PFSK-1 (cell line): ENCODE data around the gene MMP15.

Experiments
- POLR2AphosphoS5 ChIP-seq: IDR thresholded peaks from 2 replicates; pipeline ENCODE4 v1.6.1; 2012; ENCODE audit warnings: low read depth, mild to moderate bottlenecking, control low read depth, low read length, moderate library complexity
- TF ChIP-seq, protein P1 (sequence below), 2 experiments: IDR thresholded peaks; 2 replicates each; pipeline versions ENCODE4 v1.6.1 to v1.8.0; 2011 to 2012; ENCODE audit warnings: low read depth in 2 of 2, low read length in 2 of 2, control low read depth in 1 of 2, inconsistent platforms in 1 of 2, mild to moderate bottlenecking in 1 of 2, moderate library complexity in 1 of 2; ENCODE audit not compliant: insufficient read depth in 1 of 2

- TF ChIP-seq POLR2AphosphoS5: no peak
- TF ChIP-seq, protein P1, sequence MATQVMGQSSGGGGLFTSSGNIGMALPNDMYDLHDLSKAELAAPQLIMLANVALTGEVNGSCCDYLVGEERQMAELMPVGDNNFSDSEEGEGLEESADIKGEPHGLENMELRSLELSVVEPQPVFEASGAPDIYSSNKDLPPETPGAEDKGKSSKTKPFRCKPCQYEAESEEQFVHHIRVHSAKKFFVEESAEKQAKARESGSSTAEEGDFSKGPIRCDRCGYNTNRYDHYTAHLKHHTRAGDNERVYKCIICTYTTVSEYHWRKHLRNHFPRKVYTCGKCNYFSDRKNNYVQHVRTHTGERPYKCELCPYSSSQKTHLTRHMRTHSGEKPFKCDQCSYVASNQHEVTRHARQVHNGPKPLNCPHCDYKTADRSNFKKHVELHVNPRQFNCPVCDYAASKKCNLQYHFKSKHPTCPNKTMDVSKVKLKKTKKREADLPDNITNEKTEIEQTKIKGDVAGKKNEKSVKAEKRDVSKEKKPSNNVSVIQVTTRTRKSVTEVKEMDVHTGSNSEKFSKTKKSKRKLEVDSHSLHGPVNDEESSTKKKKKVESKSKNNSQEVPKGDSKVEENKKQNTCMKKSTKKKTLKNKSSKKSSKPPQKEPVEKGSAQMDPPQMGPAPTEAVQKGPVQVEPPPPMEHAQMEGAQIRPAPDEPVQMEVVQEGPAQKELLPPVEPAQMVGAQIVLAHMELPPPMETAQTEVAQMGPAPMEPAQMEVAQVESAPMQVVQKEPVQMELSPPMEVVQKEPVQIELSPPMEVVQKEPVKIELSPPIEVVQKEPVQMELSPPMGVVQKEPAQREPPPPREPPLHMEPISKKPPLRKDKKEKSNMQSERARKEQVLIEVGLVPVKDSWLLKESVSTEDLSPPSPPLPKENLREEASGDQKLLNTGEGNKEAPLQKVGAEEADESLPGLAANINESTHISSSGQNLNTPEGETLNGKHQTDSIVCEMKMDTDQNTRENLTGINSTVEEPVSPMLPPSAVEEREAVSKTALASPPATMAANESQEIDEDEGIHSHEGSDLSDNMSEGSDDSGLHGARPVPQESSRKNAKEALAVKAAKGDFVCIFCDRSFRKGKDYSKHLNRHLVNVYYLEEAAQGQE (IDR thresholded peaks at IDR 0.05; ENCODE audit: insufficient read depth in 1 of 2, low read depth in 2 of 2, low read length in 2 of 2): no peak
Measured at GRCh38 chr16:57994361-57994760, 31.2 kb upstream of the MMP15 start.
